H9 (cell line): ENCODE measurements around the gene LIMS1. TPM values are rescaled to one million over a fixed set of nuclear protein-coding genes. Genes with fewer than 3 reads are reported as not detected.

Source experiments
- DNase-seq: peaks from one replicate; pipeline ENCODE4 v3.0.0-alpha.2; 2017
- H2AFZ ChIP-seq: one replicate; pipeline ENCODE4 v1.6.1; 2013; ENCODE audit warnings: mild to moderate bottlenecking, low read length, control low read depth, moderate library complexity
- H2AK5ac ChIP-seq: 2 replicates; pipeline ENCODE4 v1.6.1; 2013; ENCODE audit warnings: low read length, control low read depth, mixed read lengths; ENCODE audit not compliant: insufficient read length
- H2BK120ac ChIP-seq: one replicate; pipeline ENCODE4 v1.6.1; 2013; ENCODE audit warnings: low read depth, mild to moderate bottlenecking, low read length, control low read depth, inconsistent platforms; ENCODE audit not compliant: poor library complexity, severe bottlenecking
- H2BK12ac ChIP-seq: 2 replicates; pipeline ENCODE4 v1.6.1; 2013; ENCODE audit warnings: low read length, control low read depth, mixed read lengths, low read depth; ENCODE audit not compliant: insufficient read length
- H2BK15ac ChIP-seq: 2 replicates; pipeline ENCODE4 v1.6.1; 2013; ENCODE audit warnings: low read depth, low read length, control low read depth
- H2BK20ac ChIP-seq: one replicate; pipeline ENCODE4 v1.6.1; 2013; ENCODE audit warnings: low read depth, mild to moderate bottlenecking, low read length, control low read depth, inconsistent platforms; ENCODE audit not compliant: poor library complexity, severe bottlenecking
- H2BK5ac ChIP-seq: 2 replicates; pipeline ENCODE4 v1.6.1; 2013; ENCODE audit warnings: low read length, control low read depth, mixed read lengths; ENCODE audit not compliant: insufficient read length
- H3K14ac ChIP-seq: 2 replicates; pipeline ENCODE4 v1.6.1; 2013; ENCODE audit warnings: low read length, control low read depth; ENCODE audit not compliant: insufficient read depth
- H3K18ac ChIP-seq: 2 replicates; pipeline ENCODE4 v1.6.1; 2013; ENCODE audit warnings: low read depth, mild to moderate bottlenecking, mixed read lengths, low read length, control low read depth; ENCODE audit not compliant: insufficient read length
- H3K23ac ChIP-seq: 2 replicates; pipeline ENCODE4 v1.6.1; 2013; ENCODE audit warnings: low read length, control low read depth, mixed read lengths, low read depth; ENCODE audit not compliant: insufficient read length
- H3K23me2 ChIP-seq: 2 replicates; pipeline ENCODE4 v1.6.1; 2013; ENCODE audit warnings: low read depth, mild to moderate bottlenecking, mixed read lengths, low read length, control low read depth; ENCODE audit not compliant: insufficient read length, poor library complexity, severe bottlenecking
- H3K27ac ChIP-seq: 2 replicates; pipeline ENCODE4 v1.5.1; 2013; ENCODE audit warnings: low read length, control low read depth, mixed read lengths, low read depth; ENCODE audit not compliant: insufficient read length
- H3K27me3 ChIP-seq: 2 replicates; pipeline ENCODE4 v1.6.1; 2013; ENCODE audit warnings: low read length, control low read depth, inconsistent platforms; ENCODE audit not compliant: insufficient read depth
- H3K4ac ChIP-seq: 2 replicates; pipeline ENCODE4 v1.6.1; 2013; ENCODE audit warnings: low read depth, mild to moderate bottlenecking, control low read depth, inconsistent platforms, low read length, moderate library complexity
- H3K4me1 ChIP-seq: 2 replicates; pipeline ENCODE4 v1.6.1; 2013; ENCODE audit warnings: low read length, control low read depth, inconsistent platforms; ENCODE audit not compliant: insufficient read depth
- H3K4me2 ChIP-seq: 2 replicates; pipeline ENCODE4 v1.6.1; 2013; ENCODE audit warnings: low read length, control low read depth, mixed read lengths; ENCODE audit not compliant: insufficient read length, insufficient read depth
- H3K56ac ChIP-seq: 2 replicates; pipeline ENCODE4 v1.6.1; 2013; ENCODE audit warnings: low read depth, mild to moderate bottlenecking, mixed read lengths, low read length, control low read depth; ENCODE audit not compliant: insufficient read length
- H3K79me1 ChIP-seq: 2 replicates; pipeline ENCODE4 v1.6.1; 2013; ENCODE audit warnings: low read depth, mild to moderate bottlenecking, moderate library complexity, low read length, control low read depth, inconsistent platforms; ENCODE audit not compliant: insufficient read depth, poor library complexity, severe bottlenecking
- H3K79me2 ChIP-seq: 2 replicates; pipeline ENCODE4 v1.6.1; 2013; ENCODE audit warnings: low read length, control low read depth, inconsistent platforms; ENCODE audit not compliant: insufficient read depth
- H3K9ac ChIP-seq: 2 replicates; pipeline ENCODE4 v1.6.1; 2013; ENCODE audit warnings: low read length, control low read depth, mixed read lengths; ENCODE audit not compliant: insufficient read length; ENCODE audit errors: extremely low read depth
- H3K9me3 ChIP-seq: one replicate; pipeline ENCODE4 v1.6.1; 2013; ENCODE audit warnings: low read depth, low read length, inconsistent platforms; ENCODE audit not compliant: control insufficient read depth
- H3T11ph ChIP-seq: one replicate; pipeline ENCODE4 v1.6.1; 2013; ENCODE audit warnings: mild to moderate bottlenecking, low read length, control low read depth, inconsistent platforms
- H4K20me1 ChIP-seq: one replicate; pipeline ENCODE4 v1.6.1; 2013; ENCODE audit not compliant: control insufficient read depth, insufficient read length, insufficient read depth
- H4K5ac ChIP-seq: 2 replicates; pipeline ENCODE4 v1.6.1; 2013; ENCODE audit warnings: low read depth, mild to moderate bottlenecking, mixed read lengths, low read length, control low read depth; ENCODE audit not compliant: insufficient read length
- H4K8ac ChIP-seq: replicated peaks from 2 replicates; pipeline ENCODE4 v1.6.1; 2013; ENCODE audit warnings: low read length, control low read depth, mixed read lengths, low read depth; ENCODE audit not compliant: insufficient read length
- H4K91ac ChIP-seq: 2 replicates; pipeline ENCODE4 v1.6.1; 2013; ENCODE audit warnings: low read depth, mild to moderate bottlenecking, moderate library complexity, mixed read lengths, low read length, control low read depth; ENCODE audit not compliant: insufficient read length
- H3K27ac Mint-ChIP-seq, 3 experiments: 2 replicates in 2 of 3; 3 replicates in 1 of 3; pipeline ENCODE4 v1.8.0; 2020 to 2021; ENCODE audit warnings: mixed read lengths in 3 of 3, mild to moderate bottlenecking in 1 of 3, moderate library complexity in 1 of 3
- H3K27me3 Mint-ChIP-seq: 2 replicates; pipeline ENCODE4 v1.8.0; 2021; ENCODE audit warnings: low read depth, mild to moderate bottlenecking, moderate library complexity, mixed read lengths
- H3K36me3 Mint-ChIP-seq, 3 experiments: 2 replicates in 2 of 3; 3 replicates in 1 of 3; pipeline ENCODE4 v1.8.0; 2020 to 2021; ENCODE audit warnings: low read depth in 3 of 3, mixed read lengths in 3 of 3; ENCODE audit not compliant: insufficient read depth in 1 of 3
- H3K4me1 Mint-ChIP-seq, 2 experiments: 2 replicates each; pipeline ENCODE4 v1.8.0; 2020; ENCODE audit warnings: mixed read lengths in 2 of 2
- H3K4me3 Mint-ChIP-seq, 2 experiments: 2 replicates in 1 of 2; 3 replicates in 1 of 2; pipeline ENCODE4 v1.8.0; 2020 to 2021; ENCODE audit warnings: mild to moderate bottlenecking in 2 of 2, mixed read lengths in 2 of 2, moderate library complexity in 1 of 2
- H3K9me3 Mint-ChIP-seq, 2 experiments: 2 replicates in 1 of 2; 3 replicates in 1 of 2; pipeline ENCODE4 v1.8.0; 2020; ENCODE audit warnings: mild to moderate bottlenecking in 2 of 2, mixed read lengths in 2 of 2, moderate library complexity in 1 of 2
- WGBS: extraction: QIAGEN DNeasy Blood & Tissue Kit; methylation state at CpG from one replicate; pipeline ENCODE4 v1.1.7; 2013; ENCODE audit warnings: missing lambda C conversion rate, low lambda C conversion rate, mixed read lengths; ENCODE audit not compliant: insufficient read length; ENCODE audit errors: extremely low coverage; 5-methylcytosine and 5-hydroxymethylcytosine counted together
- total RNA-seq: library from RNA; stranded (reverse); gene quantifications from 2 replicates; pipeline ENCODE4 v1.2.1, GENCODE V29; 2021
- TF ChIP-seq, protein P1 (sequence below): fragments of 200-600 bp; sonication (generic); conservative IDR thresholded peaks from 3 replicates; pipeline ENCODE4 v1.8.0; 2021; ENCODE audit warnings: antibody characterized with exemption, mild to moderate bottlenecking

LIMS1 gene
- total RNA-seq, 1 experiment from 2014 or later, result 37.7 TPM

- no peaks in the 10 kb centered on the region; the same call in 1 of the 2 replicates for H3K79me2 ChIP-seq
- H2BK5ac ChIP-seq, result no peak overlapping the region
- H3K4me1 ChIP-seq, result peaks cover 9% of the 10 kb centered on the region; the same call in 1 of the 2 replicates
- H2AFZ ChIP-seq, result no peak overlapping the region
- no peak overlapping the region for H2BK20ac ChIP-seq
- H3K4me2 ChIP-seq, result no peak overlapping the region
- no peak overlapping the region for H3T11ph ChIP-seq
- peaks cover 0 to 1% (median 0%) of the 10 kb centered on the region in 3 experiments; a peak in 1 of 7 replicates for H3K36me3 Mint-ChIP-seq
- H3K56ac ChIP-seq, result no peak overlapping the region
- DNase-seq, result no peak
- no peaks in the 10 kb centered on the region for H3K9me3 ChIP-seq
- H3K27ac ChIP-seq, result no peak overlapping the region
- no peak overlapping the region for H3K23ac ChIP-seq
- peaks cover 54 to 59% of the 10 kb centered on the region in 2 experiments for H3K4me1 Mint-ChIP-seq
- H2BK15ac ChIP-seq, result no peak overlapping the region
- no peak overlapping the region for H3K4ac ChIP-seq
- H3K9ac ChIP-seq, result no peak overlapping the region
- peak overlapping the region; percentile 91 to 99 (median 93) for H3K27ac Mint-ChIP-seq
- H3K18ac ChIP-seq, result no peak overlapping the region
- H4K91ac ChIP-seq, result no peak overlapping the region
- H3K27me3 ChIP-seq, result no peaks in the 10 kb centered on the region
- TF ChIP-seq, protein P1, sequence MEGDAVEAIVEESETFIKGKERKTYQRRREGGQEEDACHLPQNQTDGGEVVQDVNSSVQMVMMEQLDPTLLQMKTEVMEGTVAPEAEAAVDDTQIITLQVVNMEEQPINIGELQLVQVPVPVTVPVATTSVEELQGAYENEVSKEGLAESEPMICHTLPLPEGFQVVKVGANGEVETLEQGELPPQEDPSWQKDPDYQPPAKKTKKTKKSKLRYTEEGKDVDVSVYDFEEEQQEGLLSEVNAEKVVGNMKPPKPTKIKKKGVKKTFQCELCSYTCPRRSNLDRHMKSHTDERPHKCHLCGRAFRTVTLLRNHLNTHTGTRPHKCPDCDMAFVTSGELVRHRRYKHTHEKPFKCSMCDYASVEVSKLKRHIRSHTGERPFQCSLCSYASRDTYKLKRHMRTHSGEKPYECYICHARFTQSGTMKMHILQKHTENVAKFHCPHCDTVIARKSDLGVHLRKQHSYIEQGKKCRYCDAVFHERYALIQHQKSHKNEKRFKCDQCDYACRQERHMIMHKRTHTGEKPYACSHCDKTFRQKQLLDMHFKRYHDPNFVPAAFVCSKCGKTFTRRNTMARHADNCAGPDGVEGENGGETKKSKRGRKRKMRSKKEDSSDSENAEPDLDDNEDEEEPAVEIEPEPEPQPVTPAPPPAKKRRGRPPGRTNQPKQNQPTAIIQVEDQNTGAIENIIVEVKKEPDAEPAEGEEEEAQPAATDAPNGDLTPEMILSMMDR, result no peak
- H4K8ac ChIP-seq, result no peak overlapping the region
- H2BK120ac ChIP-seq, result no peak overlapping the region
- no peak overlapping the region for H3K14ac ChIP-seq
- no peaks in the 10 kb centered on the region for H3K23me2 ChIP-seq
- H2AK5ac ChIP-seq, result no peak overlapping the region
- H2BK12ac ChIP-seq, result no peak overlapping the region
- WGBS, result no CpG with 5 or more reads among the region's 2 CpGs
- H4K5ac ChIP-seq, result no peak overlapping the region
- no peaks in the 10 kb centered on the region for H3K9me3 Mint-ChIP-seq
- H4K20me1 ChIP-seq, result no peaks in the 10 kb centered on the region
- H3K27me3 Mint-ChIP-seq, result no peaks in the 10 kb centered on the region
- no peaks in the 10 kb centered on the region for H3K79me1 ChIP-seq
- H3K4me3 Mint-ChIP-seq, result peak overlapping the region; percentile 49 to 84
Measured at GRCh38 chr2:108621687-108622681, 87.7 kb downstream of the LIMS1 start.
